Measurements from ENCODE around the gene BRD8.
"Not testable (repeated sequence)": the region's sequence is repeated elsewhere in the genome, so short reads cannot be mapped to it uniquely, and the experiment has no call there.

The BRD8 gene

GRCh38 chr5:138159666-138160065 is 18.8 kb downstream of the BRD8 start:
- no peak for DNase-seq (ENCODE audit: low read depth in 2 of 3, low spot score in 2 of 3)

GRCh38 chr5:138157626-138158025 is 20.8 kb downstream of the BRD8 start:
- DNase-seq (ENCODE audit: low read depth in 2 of 3, low spot score in 2 of 3) = no peak

GRCh38 chr5:138155977-138156376 is 22.5 kb downstream of the BRD8 start:
- DNase-seq (ENCODE audit: low read depth in 2 of 3, low spot score in 2 of 3) = not testable (repeated sequence)

DNA sequence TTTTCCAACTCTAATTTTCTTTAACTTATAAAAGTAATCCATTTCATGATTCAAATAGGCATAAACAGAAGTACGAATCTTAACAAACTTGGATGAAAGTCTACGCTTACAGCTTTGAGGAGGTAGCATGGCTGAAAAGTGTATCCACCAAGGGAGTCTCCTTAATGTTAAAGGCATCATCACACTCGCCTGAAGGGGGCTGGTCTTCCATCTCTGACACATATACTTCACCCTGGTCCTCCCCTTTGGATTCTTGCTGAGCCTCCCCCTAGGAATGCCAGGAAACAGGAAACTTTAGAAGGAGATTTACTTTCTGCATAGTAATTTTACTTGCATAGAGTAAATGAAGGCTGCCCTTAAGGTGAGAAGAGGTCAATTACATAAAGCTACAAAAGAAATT is 28.9 kb downstream of the BRD8 start:
- DNase-seq (ENCODE audit: low read depth in 2 of 3, low spot score in 2 of 3) = no peak

DNA sequence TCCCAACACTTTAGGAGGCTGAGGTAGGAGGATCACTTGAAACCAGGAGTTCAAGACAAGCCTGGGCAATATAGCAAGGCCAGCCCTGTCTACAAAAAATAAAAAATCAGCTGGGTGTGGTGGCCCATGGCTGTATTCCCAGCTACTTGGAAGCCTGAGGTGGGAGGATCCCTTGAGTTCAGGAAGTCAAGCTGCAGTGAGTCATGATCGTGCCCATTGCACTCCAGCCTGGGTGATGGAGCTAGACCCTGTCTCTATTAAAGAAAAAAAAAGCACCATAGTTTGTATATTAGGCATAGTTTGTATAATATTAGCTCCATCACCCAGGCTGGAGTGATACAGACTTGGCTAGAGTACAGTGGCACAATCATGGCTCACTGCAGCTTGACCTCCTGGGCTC is 29.6 kb downstream of the BRD8 start:
- no peak for DNase-seq (ENCODE audit: low read depth in 2 of 3, low spot score in 2 of 3)

DNA sequence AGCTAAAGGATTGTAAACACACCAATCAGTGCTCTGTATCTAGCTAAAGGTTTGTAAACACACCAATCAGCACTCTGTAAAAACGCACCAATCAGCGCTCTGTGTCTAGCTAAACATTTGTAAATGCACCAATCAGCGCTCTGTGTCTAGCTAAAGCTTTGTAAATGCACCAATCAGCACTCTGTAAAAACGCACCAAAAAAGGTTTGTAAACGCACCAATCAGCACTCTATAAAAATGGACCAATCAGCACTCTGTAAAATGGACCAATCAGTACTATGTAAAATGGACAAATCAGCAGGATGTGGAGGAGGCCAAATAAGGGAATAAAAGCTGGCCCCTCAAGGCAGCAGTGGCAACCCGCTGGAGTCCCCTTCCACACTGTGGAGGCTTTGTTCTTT is 34.9 kb downstream of the BRD8 start:
- DNase-seq (ENCODE audit: low read depth in 2 of 3, low spot score in 2 of 3) = not testable (repeated sequence)

DNA sequence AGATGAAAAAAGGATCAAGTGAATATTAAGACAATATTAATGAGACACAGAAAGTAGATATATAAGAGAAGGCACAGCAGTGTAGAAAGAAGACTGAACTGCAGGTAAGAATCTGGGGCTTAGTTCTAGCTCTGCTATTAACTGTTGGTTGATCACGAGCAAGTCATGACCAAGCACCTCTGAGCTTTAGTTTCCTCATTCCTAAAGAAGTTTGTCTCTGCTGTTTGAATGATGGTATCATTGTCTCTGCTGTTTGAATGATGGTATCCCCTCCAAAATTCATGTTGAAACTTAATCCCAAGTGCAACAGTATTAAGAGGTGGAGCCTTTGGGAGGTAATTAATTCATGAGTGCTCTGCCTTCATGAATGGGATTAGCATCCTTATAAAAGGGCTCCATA is 36.7 kb downstream of the BRD8 start:
- no peak for DNase-seq (ENCODE audit: low read depth in 2 of 3, low spot score in 2 of 3)

- no peak for DNase-seq (ENCODE audit: low read depth in 2 of 3, low spot score in 2 of 3)
These were observed 38.2 kb downstream of the BRD8 start for GRCh38 chr5:138140268-138140667.

DNA sequence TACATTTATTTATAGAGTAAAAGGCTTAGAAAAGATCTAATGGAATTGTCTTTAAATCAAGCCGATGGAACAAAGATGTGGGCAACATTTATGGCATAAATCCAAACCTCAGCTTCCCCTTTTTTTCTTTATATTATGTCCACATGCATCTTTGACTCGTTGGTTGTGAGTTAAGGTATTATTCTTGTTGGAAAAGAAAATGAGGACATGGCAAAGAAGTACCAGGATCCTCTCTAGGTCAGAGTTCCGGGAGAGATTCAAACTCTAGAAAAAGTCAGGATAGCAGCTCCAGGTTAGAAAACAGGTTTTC is 38.7 kb downstream of the BRD8 start:
- no peak for DNase-seq (ENCODE audit: low read depth in 2 of 3, low spot score in 2 of 3)

- no peak for DNase-seq (ENCODE audit: low read depth in 2 of 3, low spot score in 2 of 3)
These were observed 39.3 kb downstream of the BRD8 start, which contains the start of gene NME5 for GRCh38 chr5:138138949-138139780. TSS of gene NME5 (minus strand) at chr5:138139428. CDS start at chr5:138138780, 648 bp downstream.

DNA sequence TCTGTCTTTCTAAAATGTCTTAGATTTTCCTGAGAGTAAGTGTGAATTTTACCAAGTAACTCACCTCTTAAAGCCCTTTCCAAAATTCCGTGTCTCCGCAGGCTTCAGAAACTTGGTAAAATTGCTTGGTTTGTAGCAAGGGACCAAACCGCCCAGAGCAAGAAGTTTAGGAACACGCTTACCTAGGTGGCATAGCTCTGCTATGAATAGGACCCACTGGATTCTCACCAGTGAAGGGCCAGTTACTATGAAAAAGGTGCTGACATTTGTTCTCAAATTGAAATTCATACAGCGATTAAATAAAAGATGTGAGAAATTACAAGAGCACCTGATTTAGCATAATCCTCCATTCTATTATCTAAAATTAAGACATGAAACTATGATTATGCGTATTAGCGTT is 45.9 kb downstream of the BRD8 start:
- no peak for DNase-seq (ENCODE audit: low read depth in 2 of 3, low spot score in 2 of 3)

- no peak for DNase-seq (ENCODE audit: low read depth in 2 of 3, low spot score in 2 of 3)
These were observed 49.1 kb downstream of the BRD8 start for GRCh38 chr5:138129347-138129746.

- no peak for DNase-seq (ENCODE audit: low read depth in 2 of 3, low spot score in 2 of 3)
These were observed 50.1 kb downstream of the BRD8 start for GRCh38 chr5:138128334-138128733.

DNA sequence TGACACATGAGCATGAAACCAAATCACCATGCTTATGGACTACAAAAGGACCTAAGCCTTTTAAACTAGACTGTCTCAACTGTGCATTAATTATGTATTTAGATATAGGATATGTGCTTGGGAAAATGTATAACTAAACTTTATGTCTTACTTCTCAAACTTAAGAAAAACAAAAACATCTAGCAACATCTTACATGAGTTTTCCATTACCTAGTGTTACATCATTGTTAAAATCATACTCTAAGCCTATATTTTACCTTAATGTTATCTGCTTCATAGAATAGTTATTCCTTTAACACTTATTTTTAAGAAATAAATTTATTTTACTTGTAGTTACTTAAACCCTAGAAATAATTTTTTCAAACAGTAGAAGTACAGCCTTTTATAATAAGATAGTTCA is 63.2 kb downstream of the BRD8 start:
- DNase-seq (ENCODE audit: low read depth in 2 of 3, low spot score in 2 of 3) = no peak

DNA sequence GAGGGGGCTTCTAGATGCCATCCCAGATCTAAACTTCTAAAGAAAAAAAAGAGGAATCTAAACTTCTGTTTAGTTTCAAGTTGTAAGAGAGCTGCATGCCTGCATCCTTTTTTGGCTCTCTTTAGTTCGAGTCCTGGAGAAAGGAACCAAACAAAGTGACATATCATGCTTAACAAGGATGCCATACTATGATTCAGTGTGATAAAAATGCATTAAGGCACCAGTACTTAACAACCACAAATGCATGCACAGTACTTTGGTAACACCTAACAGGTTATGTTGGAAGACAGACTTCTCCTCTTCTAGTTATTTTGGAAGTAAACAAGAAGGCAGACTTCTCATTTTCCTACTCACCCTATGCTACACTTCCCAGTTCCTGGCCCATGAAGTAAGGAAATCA is 66.5 kb downstream of the BRD8 start:
- DNase-seq (ENCODE audit: low read depth in 2 of 3, low spot score in 2 of 3) = no peak

- DNase-seq (ENCODE audit: low read depth in 2 of 3, low spot score in 2 of 3) = no peak
These were observed 67.2 kb downstream of the BRD8 start for GRCh38 chr5:138111181-138111580.

DNA sequence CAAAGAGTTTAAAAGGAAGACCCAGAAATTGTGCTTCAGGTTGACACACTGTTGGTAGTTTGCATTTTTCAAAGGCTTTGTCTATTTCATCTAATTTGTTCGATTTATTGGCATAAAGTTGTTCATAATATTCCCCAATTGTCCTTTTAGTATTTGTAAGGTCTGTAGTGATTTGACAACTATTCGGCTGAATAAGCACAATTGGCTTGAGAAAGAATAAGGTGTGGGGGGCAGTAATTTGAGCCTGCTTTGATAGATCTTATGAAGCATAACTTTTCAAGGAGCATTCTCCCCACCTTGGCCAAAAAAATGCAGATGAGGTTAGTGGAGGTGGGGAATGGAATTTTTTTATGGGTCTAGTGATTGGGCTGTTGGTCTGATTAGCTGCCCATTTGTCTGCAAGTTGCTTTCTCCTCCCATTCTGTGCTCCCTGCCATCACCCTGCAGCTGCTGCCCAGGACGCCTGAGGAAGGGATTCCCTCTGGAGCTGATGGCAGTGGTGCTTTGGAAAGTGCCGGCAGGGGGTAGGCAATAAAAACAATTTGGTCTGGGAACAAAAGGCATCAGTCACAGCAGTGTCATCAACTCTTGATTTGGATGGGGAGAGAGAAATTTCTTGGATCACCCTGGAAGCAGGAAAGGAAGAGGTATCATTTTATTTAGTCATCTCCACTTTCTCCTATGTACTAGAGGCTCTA is 68.0 kb downstream of the BRD8 start:
- DNase-seq (ENCODE audit: low read depth in 2 of 3, low spot score in 2 of 3) = no peak

- DNase-seq (ENCODE audit: low read depth in 2 of 3, low spot score in 2 of 3) = no peak
These were observed 68.8 kb downstream of the BRD8 start for GRCh38 chr5:138109463-138110265.

DNA sequence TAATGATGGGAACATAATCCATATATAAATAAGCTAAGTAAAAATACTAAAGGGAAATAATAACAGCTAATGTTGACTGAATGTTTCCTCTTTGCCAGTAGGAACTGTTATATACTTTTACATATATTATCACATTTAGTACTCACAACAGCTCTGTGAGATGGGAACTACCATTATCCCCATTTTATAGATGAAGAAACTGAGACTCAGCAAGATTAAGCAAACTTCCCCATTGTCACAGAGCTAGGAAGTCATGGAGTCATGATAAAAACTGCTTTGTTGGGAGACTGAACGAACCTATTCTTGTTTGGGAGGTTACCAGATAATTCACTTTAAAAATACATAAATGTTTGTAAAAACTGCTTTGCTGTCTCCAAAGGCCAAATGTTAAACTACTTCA is 71.2 kb downstream of the BRD8 start:
- DNase-seq (ENCODE audit: low read depth in 2 of 3, low spot score in 2 of 3) = no peak

- no peak for DNase-seq (ENCODE audit: low read depth in 2 of 3, low spot score in 2 of 3)
These were observed 72.7 kb downstream of the BRD8 start for GRCh38 chr5:138105709-138106108.

- DNase-seq (ENCODE audit: low read depth in 2 of 3, low spot score in 2 of 3) = no peak
These were observed 75.2 kb downstream of the BRD8 start for GRCh38 chr5:138103319-138103637.

All from activated CD8-positive, alpha-beta memory T cell treated with anti-CD3 and anti-CD28 coated beads for 48 hours (primary cell).